HUES48 (cell line): Measurements from ENCODE around the gene UBA7.
"Not testable (repeated sequence)": the region's sequence is repeated elsewhere in the genome, so short reads cannot be mapped to it uniquely, and the experiment has no call there.

ENCODE experiments used
- H3K27ac ChIP-seq: one replicate; pipeline ENCODE4 v1.7.0; 2013; ENCODE audit warnings: low read depth, low read length, inconsistent platforms
- H3K27me3 ChIP-seq: 2 replicates; pipeline ENCODE4 v1.6.1; 2013; ENCODE audit warnings: mild to moderate bottlenecking, low read length; ENCODE audit not compliant: control insufficient read depth, insufficient read depth
- H3K36me3 ChIP-seq: 2 replicates; pipeline ENCODE4 v1.6.1; 2013; ENCODE audit warnings: low read length; ENCODE audit not compliant: control insufficient read depth, insufficient read depth
- H3K4me1 ChIP-seq: 2 replicates; pipeline ENCODE4 v1.6.1; 2013; ENCODE audit warnings: mild to moderate bottlenecking, low read length; ENCODE audit not compliant: control insufficient read depth, insufficient read depth
- H3K4me3 ChIP-seq: 2 replicates; pipeline ENCODE4 v1.5.1; 2013; ENCODE audit warnings: mild to moderate bottlenecking, low read depth, low read length
- H3K9ac ChIP-seq: 2 replicates; pipeline ENCODE4 v1.6.1; 2013; ENCODE audit warnings: mild to moderate bottlenecking, low read depth, low read length, moderate library complexity
- H3K9me3 ChIP-seq: 2 replicates; pipeline ENCODE4 v1.6.1; 2013; ENCODE audit warnings: low read length; ENCODE audit not compliant: control insufficient read depth, insufficient read depth

UBA7 gene

GRCh38 chr3:49839193-49839809, 25.5 kb upstream of the UBA7 start:
- no peak overlapping the region for H3K9ac ChIP-seq
- H3K4me1 ChIP-seq: no peaks in the 10 kb centered on the region
- no peaks in the 10 kb centered on the region for H3K27me3 ChIP-seq
- H3K4me3 ChIP-seq: no peak overlapping the region
- H3K36me3 ChIP-seq: peaks cover 77% of the 10 kb centered on the region
- H3K9me3 ChIP-seq: no peaks in the 10 kb centered on the region
- H3K27ac ChIP-seq: no peak overlapping the region

- no peaks in the 10 kb centered on the region for H3K9me3 ChIP-seq
- H3K4me3 ChIP-seq: no peak overlapping the region
- no peak overlapping the region for H3K27ac ChIP-seq
- H3K36me3 ChIP-seq: peaks cover 66% of the 10 kb centered on the region
- H3K9ac ChIP-seq: no peak overlapping the region
- H3K27me3 ChIP-seq: no peaks in the 10 kb centered on the region
- H3K4me1 ChIP-seq: no peaks in the 10 kb centered on the region
These were observed 17.6 kb upstream of the UBA7 start for GRCh38 chr3:49831341-49831740.

GRCh38 chr3:49826016-49826415, 12.3 kb upstream of the UBA7 start:
- Histone ChIP-seq H3K27ac (no peak overlapping the region), H3K36me3 (peaks cover 30% of the 10 kb centered on the region), H3K9ac (no peak overlapping the region)

GRCh38 chr3:49823131-49823530, 9.4 kb upstream of the UBA7 start:
- not testable (repeated sequence) for H3K36me3 ChIP-seq, H3K27me3 ChIP-seq, H3K27ac ChIP-seq, H3K9me3 ChIP-seq, H3K9ac ChIP-seq, H3K4me1 ChIP-seq, H3K4me3 ChIP-seq

More at GRCh38 chr3:49826016-49826415, 12.3 kb upstream of the UBA7 start:
- Histone ChIP-seq H3K9me3 (no peaks in the 10 kb centered on the region), H3K4me3 (no peak overlapping the region), H3K4me1 (no peaks in the 10 kb centered on the region), H3K27me3 (no peaks in the 10 kb centered on the region)

GRCh38 chr3:49812916-49813496, 747 bp downstream of the UBA7 start:
- H3K9ac ChIP-seq: no peak overlapping the region
- no peaks in the 10 kb centered on the region for H3K4me1 ChIP-seq
- no peak overlapping the region for H3K4me3 ChIP-seq
- H3K36me3 ChIP-seq: no peaks in the 10 kb centered on the region
- no peaks in the 10 kb centered on the region for H3K9me3 ChIP-seq
- H3K27me3 ChIP-seq: no peaks in the 10 kb centered on the region
- H3K27ac ChIP-seq: no peak overlapping the region

- H3K4me1 ChIP-seq: peaks cover 14% of the 10 kb centered on the region
- H3K27ac ChIP-seq: no peak overlapping the region
These were observed 6.2 kb downstream of the UBA7 start for GRCh38 chr3:49807431-49808114.

GRCh38 chr3:49806850-49807249, 6.9 kb downstream of the UBA7 start:
- Histone ChIP-seq H3K36me3 (no peaks in the 10 kb centered on the region), H3K4me1 (peaks cover 14% of the 10 kb centered on the region), H3K27me3 (peaks cover 24% of the 10 kb centered on the region), H3K9me3 (no peaks in the 10 kb centered on the region), H3K27ac (no peak overlapping the region), H3K4me3 (no peak overlapping the region), H3K9ac (no peak overlapping the region)

More at GRCh38 chr3:49807431-49808114, 6.2 kb downstream of the UBA7 start:
- H3K9ac ChIP-seq: no peak overlapping the region
- H3K9me3 ChIP-seq: no peaks in the 10 kb centered on the region
- no peaks in the 10 kb centered on the region for H3K36me3 ChIP-seq
- no peak overlapping the region for H3K4me3 ChIP-seq
- H3K27me3 ChIP-seq: peaks cover 20% of the 10 kb centered on the region

DNA sequence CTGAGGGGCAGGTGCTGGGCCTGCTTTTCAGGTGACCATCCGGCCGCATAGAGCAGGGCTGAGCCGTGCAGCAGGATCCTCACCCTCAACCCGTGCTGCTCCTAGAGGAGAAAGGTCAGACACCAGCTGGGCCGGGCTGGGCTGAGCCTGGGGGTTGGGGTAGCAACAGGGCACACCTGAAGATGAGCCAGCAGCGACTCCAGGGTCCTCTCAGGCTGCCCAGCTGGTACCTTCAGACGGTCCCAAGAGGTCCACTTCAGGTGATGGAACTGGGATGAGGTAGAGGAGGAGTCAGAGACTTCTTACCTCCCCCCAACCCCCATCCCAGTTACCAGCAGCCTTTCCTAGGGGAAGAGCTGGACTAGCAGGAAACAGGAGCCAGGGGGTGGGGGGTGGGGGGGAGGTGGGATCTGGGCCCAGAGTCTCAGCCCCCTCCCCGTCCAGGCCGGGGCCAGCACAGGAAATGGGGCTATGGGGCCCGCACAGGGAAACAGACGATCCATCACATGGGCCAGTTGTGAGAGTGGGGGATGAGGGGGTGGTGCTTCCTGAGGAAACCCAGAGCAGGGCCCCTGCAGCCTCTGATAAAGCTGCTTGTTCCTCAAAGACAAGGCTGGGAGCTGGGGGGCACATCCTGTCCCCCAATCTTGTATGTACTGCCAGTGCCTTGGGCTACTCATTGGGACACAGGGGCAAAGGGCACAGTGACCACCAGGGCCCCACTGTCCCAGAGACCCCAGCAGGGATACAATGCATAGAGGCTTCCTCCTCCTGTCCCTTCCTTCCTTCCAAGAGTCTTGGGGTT, 7.7 kb downstream of the UBA7 start:
- Histone ChIP-seq H3K27me3 (peaks cover 31% of the 10 kb centered on the region), H3K4me1 (peaks cover 14% of the 10 kb centered on the region), H3K27ac (no peak overlapping the region), H3K9me3 (no peaks in the 10 kb centered on the region), H3K9ac (peak overlapping the region; percentile 24; the same call in 1 of the 2 replicates), H3K36me3 (no peaks in the 10 kb centered on the region), H3K4me3 (no peak overlapping the region)

- H3K4me1 ChIP-seq: peaks cover 14% of the 10 kb centered on the region
- H3K9ac ChIP-seq: no peak overlapping the region
- no peak overlapping the region for H3K27ac ChIP-seq
- H3K27me3 ChIP-seq: peaks cover 31% of the 10 kb centered on the region
- no peak overlapping the region for H3K4me3 ChIP-seq
- H3K36me3 ChIP-seq: no peaks in the 10 kb centered on the region
- H3K9me3 ChIP-seq: no peaks in the 10 kb centered on the region
These were observed 8.4 kb downstream of the UBA7 start for GRCh38 chr3:49805367-49805782.

- Histone ChIP-seq H3K27ac (no peak overlapping the region), H3K27me3 (peaks cover 31% of the 10 kb centered on the region), H3K9me3 (no peaks in the 10 kb centered on the region), H3K36me3 (no peaks in the 10 kb centered on the region), H3K4me3 (no peak overlapping the region), H3K4me1 (peaks cover 14% of the 10 kb centered on the region), H3K9ac (no peak overlapping the region)
These were observed 9.4 kb downstream of the UBA7 start for GRCh38 chr3:49804141-49805041.
